NCI-H1417 (cell line): ENCODE measurements around the gene STAB1.

Experiments used
- DNase-seq, 3 experiments: peaks; one replicate each; lab custom pipeline; 2025; lab: John Stamatoyannopoulos, UW

STAB1 gene

DNA sequence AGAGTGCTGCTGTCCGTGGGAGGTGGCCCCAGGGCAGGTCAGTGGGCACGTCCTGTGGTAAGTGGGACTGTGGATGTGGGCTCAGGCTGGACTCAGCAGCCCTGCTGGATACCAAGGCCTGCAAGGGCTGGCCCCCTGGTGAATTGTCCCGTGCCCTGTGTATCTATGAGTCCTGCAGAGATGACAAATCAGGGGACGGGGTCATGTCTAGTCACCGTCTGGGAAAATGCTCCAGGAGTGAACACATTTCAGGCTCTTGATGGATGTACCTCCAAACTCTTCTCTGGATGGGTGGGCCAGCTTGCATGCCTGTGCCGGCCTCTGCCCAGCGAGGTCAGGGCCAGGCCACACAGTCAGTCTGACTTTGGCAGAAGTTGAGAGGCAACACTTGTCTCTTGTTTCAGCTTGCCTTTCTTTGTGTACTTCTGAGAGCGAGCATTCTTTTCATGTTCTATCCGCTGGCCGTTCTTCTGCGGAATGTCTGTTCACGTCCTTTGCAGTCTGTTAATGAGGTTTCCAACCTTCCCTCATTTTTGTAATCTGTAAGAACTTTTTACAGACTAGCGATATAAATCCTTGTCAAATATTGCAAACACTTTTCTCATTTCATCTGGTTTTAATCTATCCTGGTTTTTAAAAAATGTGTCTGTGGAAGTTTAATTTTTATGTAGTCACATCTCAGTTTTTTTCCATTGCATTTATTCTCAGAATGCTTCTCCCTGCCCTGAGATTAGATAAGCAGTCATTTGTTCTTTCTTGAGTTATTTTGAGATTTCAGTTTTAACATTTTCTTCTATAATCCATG is 11.4 kb upstream of the STAB1 start:
- DNase-seq = no peak

DNA sequence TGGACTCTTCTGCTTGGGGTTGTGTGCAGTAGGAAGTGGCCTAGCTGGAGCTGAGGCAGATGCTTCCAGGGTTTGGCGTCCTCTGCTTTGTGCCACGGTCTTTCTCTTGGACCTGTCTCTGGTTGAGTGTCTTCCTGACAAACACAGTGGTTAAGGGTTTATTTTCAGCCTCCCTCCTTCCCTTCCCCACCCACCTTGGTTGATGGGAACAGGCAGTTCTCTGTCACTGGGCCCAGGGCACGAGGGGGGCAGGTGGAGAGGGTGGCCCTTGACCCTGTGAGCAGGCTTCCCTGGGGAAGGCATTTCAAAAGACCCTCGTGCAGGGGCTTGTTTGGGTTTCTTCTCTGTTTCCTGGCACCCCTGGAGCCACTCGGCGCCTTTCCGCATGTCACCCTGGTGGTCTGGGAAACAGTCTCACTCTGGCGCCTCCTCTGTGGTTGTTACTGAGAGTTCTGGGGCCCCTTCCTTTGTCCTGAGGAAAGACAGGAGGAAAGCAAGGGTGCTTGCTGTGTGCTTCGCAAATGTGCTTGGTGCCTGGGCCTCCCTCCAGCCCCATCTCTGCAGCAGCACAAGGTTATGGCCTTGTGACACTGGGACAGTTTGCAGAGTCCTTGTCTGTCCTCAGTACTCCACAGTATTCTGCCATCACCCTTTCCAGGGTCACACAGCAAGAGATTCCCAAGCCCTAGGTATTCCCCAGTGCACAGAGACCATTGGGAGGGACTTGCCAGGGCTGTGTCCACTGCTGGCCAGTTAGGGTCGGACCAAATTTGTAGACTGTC is 10.3 kb upstream of the STAB1 start:
- DNase-seq = no peak

GRCh38 chr3:52487050-52487787 is 7.9 kb upstream of the STAB1 start:
- DNase-seq = no peak

DNA sequence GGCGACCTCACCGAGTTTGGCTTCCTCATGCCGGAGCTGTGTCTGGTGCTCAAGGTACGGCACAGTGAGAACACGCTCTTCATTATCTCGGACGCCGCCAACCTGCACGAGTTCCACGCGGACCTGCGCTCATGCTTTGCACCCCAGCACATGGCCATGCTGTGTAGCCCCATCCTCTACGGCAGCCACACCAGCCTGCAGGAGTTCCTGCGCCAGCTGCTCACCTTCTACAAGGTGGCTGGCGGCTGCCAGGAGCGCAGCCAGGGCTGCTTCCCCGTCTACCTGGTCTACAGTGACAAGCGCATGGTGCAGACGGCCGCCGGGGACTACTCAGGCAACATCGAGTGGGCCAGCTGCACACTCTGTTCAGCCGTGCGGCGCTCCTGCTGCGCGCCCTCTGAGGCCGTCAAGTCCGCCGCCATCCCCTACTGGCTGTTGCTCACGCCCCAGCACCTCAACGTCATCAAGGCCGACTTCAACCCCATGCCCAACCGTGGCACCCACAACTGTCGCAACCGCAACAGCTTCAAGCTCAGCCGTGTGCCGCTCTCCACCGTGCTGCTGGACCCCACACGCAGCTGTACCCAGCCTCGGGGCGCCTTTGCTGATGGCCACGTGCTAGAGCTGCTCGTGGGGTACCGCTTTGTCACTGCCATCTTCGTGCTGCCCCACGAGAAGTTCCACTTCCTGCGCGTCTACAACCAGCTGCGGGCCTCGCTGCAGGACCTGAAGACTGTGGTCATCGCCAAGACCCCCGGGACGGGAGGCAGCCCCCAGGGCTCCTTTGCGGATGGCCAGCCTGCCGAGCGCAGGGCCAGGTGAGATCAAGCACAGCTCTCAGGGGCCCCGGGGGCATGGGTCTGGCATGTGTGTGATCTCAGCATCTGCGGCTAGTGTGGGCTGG is 7.1 kb upstream of the STAB1 start:
- no peak for DNase-seq

- DNase-seq = no peak
These were observed 6.4 kb upstream of the STAB1 start for GRCh38 chr3:52488746-52489145.

DNA sequence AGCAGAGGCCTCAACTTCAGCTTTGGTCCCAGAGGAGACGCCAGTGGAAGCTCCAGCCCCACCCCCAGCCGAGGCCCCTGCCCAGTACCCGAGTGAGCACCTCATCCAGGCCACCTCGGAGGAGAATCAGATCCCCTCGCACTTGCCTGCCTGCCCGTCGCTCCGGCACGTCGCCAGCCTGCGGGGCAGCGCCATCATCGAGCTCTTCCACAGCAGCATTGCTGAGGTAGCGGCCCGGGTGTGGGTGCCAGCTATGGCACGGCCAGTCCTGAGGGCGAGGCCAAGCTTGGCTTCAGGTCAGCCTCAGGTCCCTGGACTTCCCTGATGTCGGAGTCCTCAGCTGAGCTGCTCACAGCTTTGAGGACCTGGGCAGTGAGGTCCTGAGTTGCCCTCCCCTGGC is 5.7 kb upstream of the STAB1 start:
- no peak for DNase-seq

GRCh38 chr3:52490035-52490938 is 4.9 kb upstream of the STAB1 start:
- no peak for DNase-seq

DNA sequence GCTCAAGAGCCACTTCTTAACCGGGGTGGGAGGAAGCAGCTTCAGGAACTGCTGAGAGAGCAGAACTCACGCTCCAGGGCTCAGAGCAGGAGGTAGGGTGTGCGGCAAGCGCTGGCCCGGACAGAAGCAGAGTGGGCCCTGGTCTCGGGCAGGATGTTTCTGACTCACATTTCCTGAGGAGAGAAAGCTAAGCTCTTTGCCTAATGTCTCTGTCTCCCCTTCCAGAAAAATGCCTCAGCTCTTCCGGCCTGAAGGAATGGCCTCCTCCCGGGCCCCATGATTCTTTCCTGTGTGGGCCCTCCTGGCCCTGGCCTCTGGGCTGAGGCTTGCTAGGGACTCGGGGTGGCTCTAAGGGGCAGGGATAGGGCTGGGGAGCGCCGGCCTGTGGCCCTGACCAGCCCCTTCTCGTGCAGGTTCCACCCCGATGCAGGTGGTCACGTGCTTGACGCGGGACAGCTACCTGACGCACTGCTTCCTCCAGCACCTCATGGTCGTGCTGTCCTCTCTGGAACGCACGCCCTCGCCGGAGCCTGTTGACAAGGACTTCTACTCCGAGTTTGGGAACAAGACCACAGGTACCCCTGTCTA is 4.1 kb upstream of the STAB1 start:
- no peak for DNase-seq

- DNase-seq = no peak
These were observed 3.1 kb upstream of the STAB1 start for GRCh38 chr3:52492059-52492458.

- DNase-seq = no peak
These were observed 1.7 kb upstream of the STAB1 start for GRCh38 chr3:52493232-52494017.

DNA sequence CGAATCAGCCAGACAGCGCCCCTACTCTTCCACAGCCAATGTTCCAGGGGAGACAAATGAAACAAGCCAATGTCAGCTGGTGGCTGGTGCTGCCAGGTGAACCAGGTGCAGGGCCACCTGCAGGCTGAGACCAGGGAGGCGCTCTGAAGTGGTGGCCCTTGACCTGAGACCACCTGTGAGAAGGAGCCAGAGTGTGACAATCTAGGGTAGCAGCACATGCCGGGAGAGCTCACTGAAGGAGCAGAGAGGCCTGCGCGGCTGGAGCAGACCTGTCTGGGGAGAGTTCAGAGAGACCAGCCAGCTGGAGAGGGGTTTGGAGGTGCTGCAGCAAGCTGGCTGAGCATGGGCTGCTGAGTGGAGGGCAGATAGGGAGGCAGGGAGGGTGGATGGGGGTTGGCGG is 693 bp upstream of the STAB1 start:
- peak in 2 of 3 experiments; percentile 22 to 59 for DNase-seq

DNA sequence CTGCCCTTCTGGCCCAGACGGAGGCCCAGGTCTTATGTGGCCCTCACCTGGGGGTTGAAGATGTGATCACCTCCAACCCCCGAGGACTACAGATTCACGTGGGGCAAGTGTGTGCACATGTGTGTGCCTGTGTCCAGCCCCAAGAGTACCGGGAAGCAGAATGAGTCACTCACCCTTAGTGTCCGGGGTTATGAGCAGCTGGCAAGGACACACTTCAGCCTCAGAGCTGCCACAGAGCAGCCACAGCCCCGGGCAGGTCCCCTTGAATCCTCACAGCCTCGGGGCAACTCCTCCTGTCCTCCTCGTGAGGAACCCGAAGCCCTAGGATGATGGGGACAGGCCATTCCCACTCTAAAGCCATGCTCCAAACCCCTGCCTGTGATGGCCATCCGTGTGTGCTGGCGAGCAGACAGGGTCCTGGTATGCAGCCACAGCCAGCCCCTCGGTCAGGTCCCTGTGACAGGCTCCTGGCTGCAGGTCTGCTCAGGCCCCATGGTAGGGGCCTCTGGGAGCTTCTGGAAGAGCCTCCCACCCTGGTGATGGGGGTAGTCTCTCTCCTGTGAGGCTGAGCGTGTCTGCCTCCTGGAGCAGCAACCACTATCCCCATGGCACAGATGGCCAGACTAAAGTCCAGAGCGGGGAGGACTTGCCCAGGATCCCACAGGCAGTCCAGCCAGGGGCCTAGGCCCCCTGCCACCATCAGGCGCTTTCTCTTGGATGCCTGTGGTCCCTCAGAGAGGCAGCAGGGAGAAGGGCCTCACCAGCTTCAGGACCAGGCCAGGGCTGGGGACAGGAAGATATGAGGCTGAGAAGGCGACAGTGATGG is 852 bp downstream of the STAB1 start:
- no peak for DNase-seq

GRCh38 chr3:52498137-52499054 is 3.3 kb downstream of the STAB1 start:
- DNase-seq = no peak

GRCh38 chr3:52501046-52501445 is 5.9 kb downstream of the STAB1 start:
- no peak for DNase-seq

DNA sequence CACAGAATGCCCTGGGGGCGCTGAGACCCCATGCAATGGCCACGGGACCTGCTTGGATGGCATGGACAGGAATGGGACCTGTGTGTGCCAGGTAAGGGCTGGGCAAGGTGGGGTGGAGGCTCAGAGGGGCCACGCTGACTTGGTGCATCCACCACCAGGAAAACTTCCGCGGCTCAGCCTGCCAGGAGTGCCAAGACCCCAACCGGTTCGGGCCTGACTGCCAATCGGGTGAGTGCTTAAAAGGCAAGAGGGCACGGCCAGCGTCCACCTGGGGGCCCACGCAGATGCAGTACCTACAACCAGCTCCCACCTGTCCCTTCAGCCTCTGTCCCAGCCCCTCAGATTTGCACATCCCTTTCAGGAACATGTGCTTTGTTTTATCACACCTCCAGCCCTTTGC is 6.9 kb downstream of the STAB1 start:
- DNase-seq = no peak

DNA sequence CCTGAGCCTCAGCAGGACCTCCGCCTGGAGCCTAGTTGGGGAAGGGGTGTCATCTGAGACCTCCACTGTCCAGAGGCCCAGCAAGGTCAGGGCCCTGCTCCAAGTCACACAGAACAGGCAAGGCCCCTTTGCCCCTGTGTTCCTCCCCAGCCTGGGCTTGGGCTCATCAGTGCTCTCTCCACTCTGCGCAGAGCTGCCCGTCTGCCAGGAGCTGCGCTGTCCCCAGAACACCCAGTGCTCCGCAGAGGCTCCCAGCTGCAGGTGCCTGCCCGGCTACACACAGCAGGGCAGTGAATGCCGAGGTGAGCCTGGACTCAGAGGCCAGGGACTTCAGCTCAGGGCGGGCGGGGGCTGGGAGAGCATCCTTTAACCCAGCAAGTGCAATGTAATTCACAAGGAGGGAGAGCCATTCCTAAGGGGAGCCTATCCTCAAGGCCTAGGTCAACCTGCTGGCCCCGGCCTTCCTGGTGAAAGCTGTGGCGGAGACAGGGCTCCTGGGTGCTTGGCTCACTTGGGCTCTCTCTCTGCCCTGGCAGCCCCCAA is 7.7 kb downstream of the STAB1 start:
- DNase-seq = no peak

GRCh38 chr3:52503788-52504424 is 8.8 kb downstream of the STAB1 start:
- DNase-seq = peak in 2 of 3 experiments; percentile 64 to 81
